Tibial artery (tissue), 4 donors: ENCODE data around the gene MLLT3.

ENCODE experiments used
- DNase-seq, 2 donors: peaks; one replicate each; pipeline ENCODE4 v3.0.0-alpha.2; 2019
- H3K27ac ChIP-seq, 2 donors: fragments of 200-600 bp; sonication (generic) in 1 of 2; 1 replicate in 1 of 2; 2 replicates in 1 of 2; pipeline ENCODE4 v1.5.1; 2018 to 2019; ENCODE audit warnings: mild to moderate bottlenecking in 1 of 2
- H3K27me3 ChIP-seq, 2 donors: fragments of 200-600 bp; sonication (generic) in 1 of 2; one replicate each; pipeline versions ENCODE4 v1.5.1 to v1.6.0; 2016 to 2019
- H3K36me3 ChIP-seq, 3 donors: fragments of 200-600 bp; sonication (generic) in 2 of 3; one replicate each; pipeline ENCODE4 v1.5.1; 2016 to 2019; ENCODE audit warnings: mild to moderate bottlenecking in 2 of 3
- H3K4me1 ChIP-seq, 4 donors: fragments of 200-600 bp; sonication (generic) in 2 of 4; 1 replicate in 3 of 4; 2 replicates in 1 of 4; pipeline ENCODE4 v1.5.1; 2016 to 2019
- H3K4me3 ChIP-seq, 2 donors: fragments of 200-600 bp; sonication (generic) in 1 of 2; 1 replicate in 1 of 2; 2 replicates in 1 of 2; pipeline ENCODE4 v1.5.1; 2018 to 2019; ENCODE audit warnings: mild to moderate bottlenecking in 2 of 2
- H3K9me3 ChIP-seq, 3 donors: fragments of 200-600 bp; sonication (generic) in 1 of 3; one replicate each; pipeline ENCODE4 v1.5.1; 2016 to 2019
- CTCF ChIP-seq, 2 experiments: fragments of 200-600 bp in 1 of 2; fragments of 450-650 bp in 1 of 2; IDR thresholded peaks; one replicate each; pipeline ENCODE4 v1.5.1; 2017 to 2019; ENCODE audit warnings: antibody characterized with exemption in 2 of 2, mild to moderate bottlenecking in 1 of 2, moderate library complexity in 1 of 2
- intact Hi-C: fragments of 100-400 bp; cut with DNase I; formaldehyde crosslinking; loops from one replicate; pipeline ENCODE4 v1.15.0; 2023; ENCODE audit warnings: low total_unique reads

Gene MLLT3

GRCh38 chr9:20462410-20462809, 159.9 kb downstream of the MLLT3 start:
- no peaks in the 10 kb centered on the region for H3K36me3 ChIP-seq
- intact Hi-C loops = no loop called here

GRCh38 chr9:20447291-20447690, 175.0 kb downstream of the MLLT3 start:
- H3K4me3 ChIP-seq = no peak overlapping the region
- intact Hi-C loops = no loop called here
- no peaks in the 10 kb centered on the region for H3K9me3 ChIP-seq
- H3K36me3 ChIP-seq = no peaks in the 10 kb centered on the region
- H3K4me1 ChIP-seq = peaks cover 0 to 8% (median 0%) of the 10 kb centered on the region in 4 donors
- DNase-seq = no peak
- TF ChIP-seq CTCF (IDR thresholded peaks at IDR 0.05) = no peak
- H3K27me3 ChIP-seq = no peaks in the 10 kb centered on the region
- no peak overlapping the region for H3K27ac ChIP-seq

More at GRCh38 chr9:20462410-20462809, 159.9 kb downstream of the MLLT3 start:
- Histone ChIP-seq H3K27me3 (no peaks in the 10 kb centered on the region), H3K4me3 (no peak overlapping the region), H3K9me3 (no peaks in the 10 kb centered on the region), H3K4me1 (no peaks in the 10 kb centered on the region), H3K27ac (no peak overlapping the region)
- DNase-seq = no peak
- TF ChIP-seq CTCF (IDR thresholded peaks at IDR 0.05) = no peak

GRCh38 chr9:20446248-20446647, 176.1 kb downstream of the MLLT3 start:
- no peak for DNase-seq

GRCh38 chr9:20442461-20443319, 179.6 kb downstream of the MLLT3 start:
- no peak for DNase-seq
- no peaks in the 10 kb centered on the region for H3K27me3 ChIP-seq
- no peak overlapping the region for H3K27ac ChIP-seq
- H3K9me3 ChIP-seq = no peaks in the 10 kb centered on the region
- no peak for TF ChIP-seq CTCF (IDR thresholded peaks at IDR 0.05)
- intact Hi-C loops = no loop called here
- H3K36me3 ChIP-seq = no peaks in the 10 kb centered on the region
- no peak overlapping the region for H3K4me3 ChIP-seq
- H3K4me1 ChIP-seq = peaks cover 0 to 32% (median 3%) of the 10 kb centered on the region in 4 donors

More at GRCh38 chr9:20446248-20446647, 176.1 kb downstream of the MLLT3 start:
- Histone ChIP-seq H3K4me3 (no peak overlapping the region), H3K27me3 (no peaks in the 10 kb centered on the region), H3K9me3 (no peaks in the 10 kb centered on the region), H3K4me1 (peaks cover 0 to 18% (median 2%) of the 10 kb centered on the region in 4 donors), H3K36me3 (no peaks in the 10 kb centered on the region), H3K27ac (no peak overlapping the region)
- intact Hi-C loops = no loop called here
- TF ChIP-seq CTCF (IDR thresholded peaks at IDR 0.05) = no peak

- no peak for TF ChIP-seq CTCF (IDR thresholded peaks at IDR 0.05)
- no peak overlapping the region for H3K4me3 ChIP-seq
- no peaks in the 10 kb centered on the region for H3K36me3 ChIP-seq
- H3K27me3 ChIP-seq = no peaks in the 10 kb centered on the region
- peaks cover 0 to 40% (median 3%) of the 10 kb centered on the region in 4 donors for H3K4me1 ChIP-seq
- intact Hi-C loops = no loop called here
- no peaks in the 10 kb centered on the region for H3K9me3 ChIP-seq
- no peak overlapping the region for H3K27ac ChIP-seq
- DNase-seq = no peak
Observed at GRCh38 chr9:20441711-20442423, 180.4 kb downstream of the MLLT3 start.
